Measurements from ENCODE around the gene MICU1.
"Not testable (repeated sequence)": the region's sequence is repeated elsewhere in the genome, so short reads cannot be mapped to it uniquely, and the experiment has no call there.

MICU1 gene

DNA sequence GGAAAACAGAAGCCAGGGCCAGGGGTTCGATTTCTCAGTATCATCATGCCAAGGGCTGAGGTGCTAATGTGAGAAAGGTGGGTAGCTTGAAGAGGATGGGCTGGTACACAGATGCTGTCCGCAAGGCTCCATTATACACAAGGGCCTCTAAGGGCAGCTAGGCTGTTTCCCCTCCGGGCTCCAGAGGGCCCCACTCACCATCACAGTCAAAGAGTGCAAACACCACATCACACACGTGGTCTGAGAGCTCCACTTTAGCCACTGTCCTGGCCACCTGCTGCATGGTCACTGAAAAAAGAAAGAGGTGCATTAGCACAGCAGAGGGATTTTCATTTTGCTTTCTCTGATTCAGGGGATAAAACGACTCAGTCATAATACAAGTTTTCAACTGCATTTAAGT lies 250.3 kb downstream of the MICU1 start:
- DNase-seq = no peak

DNA sequence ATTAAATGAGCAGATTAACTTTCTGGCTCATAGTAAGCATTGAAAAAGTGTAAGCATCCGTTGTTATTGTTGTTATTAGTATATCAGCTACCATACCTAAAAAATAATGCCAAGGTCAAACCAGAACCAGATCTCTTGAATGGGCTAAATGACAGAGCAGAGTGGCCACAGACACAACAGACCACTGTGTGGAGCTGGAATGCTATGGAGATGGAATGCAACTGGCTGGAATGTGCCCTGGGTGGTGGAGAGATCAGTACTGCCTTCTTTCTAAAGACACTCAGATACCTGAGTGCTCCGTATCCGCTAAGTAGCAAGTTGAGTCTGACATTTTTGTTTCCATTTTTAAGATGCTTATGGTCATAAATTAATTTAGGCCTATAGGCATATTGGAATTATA lies 250.7 kb downstream of the MICU1 start:
- no peak for DNase-seq

DNA sequence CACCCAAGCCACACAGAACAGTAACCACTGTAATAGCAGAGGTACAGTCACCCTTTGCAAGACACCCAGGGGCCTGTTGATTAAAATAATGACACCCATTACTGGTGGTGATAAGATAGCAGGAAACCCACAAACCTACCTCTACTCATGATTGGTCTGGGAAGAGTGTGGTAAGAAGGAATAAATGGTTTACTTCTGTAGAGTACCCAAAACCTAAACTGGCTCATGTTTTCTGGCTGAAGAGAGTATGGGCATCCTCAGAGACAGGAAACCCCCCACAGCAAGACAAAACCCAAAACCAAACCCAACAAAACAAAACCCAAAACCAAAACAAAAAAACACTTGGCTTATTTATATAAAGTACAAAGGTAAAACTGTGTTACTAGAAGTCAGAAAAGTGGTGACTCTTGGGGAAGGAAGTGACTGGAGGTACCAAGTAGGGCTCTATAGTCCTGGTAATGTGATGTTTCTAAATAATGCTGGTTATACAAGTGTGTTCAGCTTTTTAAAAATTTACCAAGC lies 255.6 kb downstream of the MICU1 start:
- no peak for DNase-seq

DNA sequence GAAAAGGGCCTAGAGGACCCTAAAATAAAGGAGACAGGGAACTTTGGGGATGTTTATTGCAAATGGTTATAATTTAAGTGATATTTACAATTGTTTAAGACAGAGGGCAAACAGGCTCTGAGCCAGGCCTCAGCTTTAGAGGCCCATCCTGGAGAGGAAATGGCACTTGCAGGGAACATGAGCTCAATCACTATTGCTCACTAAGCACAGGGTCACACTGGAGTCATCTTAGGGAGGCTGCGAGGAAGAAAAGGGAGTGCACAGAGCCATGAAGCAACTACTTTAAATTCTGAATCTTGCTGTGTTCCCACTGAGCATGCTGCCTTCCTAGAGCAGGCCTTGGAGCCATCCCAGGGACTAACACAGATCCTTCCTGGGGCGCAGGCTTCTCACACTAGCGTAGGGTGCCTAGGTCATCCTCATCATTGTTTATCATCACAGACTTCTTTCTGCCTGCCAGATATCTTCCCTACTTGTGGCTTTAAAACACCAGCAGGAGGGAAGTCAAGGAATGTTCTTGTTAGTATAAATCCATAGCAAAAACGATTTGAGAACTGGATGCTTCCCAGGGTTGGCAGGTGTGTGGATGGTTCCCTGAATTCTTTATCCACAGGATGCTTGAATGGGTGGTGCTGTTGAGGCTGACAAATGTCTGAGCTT lies 258.4 kb downstream of the MICU1 start:
- no peak for DNase-seq

DNA sequence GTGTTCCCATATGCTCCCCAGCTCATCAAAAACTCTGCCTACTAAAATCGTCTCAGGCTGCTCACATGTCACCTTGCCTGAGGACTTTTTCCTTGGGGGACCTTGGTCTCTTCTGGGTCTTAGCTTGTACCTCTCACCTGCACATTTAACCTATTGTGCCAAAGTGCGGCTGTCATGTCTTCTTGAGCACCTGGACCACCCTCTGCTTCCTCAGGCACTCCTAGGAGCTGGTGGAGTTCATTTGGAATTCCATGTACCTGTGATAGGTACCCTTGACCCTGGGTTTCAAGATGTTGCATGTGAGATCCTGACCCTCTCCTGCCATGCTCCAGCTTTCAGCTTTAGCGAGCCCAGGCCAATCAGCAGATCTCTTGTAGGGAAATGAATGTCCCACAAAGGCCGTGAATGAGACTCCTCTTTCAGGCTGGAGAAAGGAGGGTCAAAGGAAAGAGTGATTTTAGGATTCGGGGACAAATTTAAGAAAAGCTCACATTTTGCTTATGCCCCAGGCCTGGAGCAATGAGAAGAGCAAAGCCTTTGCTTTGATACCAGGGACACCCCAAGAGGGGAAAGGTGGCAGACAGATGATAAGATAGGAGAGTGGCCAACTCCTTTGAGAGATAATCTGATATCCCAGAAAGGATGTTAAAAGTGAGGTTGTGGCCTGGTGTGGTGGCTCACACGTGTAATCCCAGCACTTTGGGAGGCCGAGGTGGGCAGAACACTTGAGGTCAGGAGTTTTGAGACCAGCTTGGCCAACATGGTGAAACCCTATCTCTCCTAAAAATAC lies 260.6 kb downstream of the MICU1 start:
- DNase-seq = no peak

DNA sequence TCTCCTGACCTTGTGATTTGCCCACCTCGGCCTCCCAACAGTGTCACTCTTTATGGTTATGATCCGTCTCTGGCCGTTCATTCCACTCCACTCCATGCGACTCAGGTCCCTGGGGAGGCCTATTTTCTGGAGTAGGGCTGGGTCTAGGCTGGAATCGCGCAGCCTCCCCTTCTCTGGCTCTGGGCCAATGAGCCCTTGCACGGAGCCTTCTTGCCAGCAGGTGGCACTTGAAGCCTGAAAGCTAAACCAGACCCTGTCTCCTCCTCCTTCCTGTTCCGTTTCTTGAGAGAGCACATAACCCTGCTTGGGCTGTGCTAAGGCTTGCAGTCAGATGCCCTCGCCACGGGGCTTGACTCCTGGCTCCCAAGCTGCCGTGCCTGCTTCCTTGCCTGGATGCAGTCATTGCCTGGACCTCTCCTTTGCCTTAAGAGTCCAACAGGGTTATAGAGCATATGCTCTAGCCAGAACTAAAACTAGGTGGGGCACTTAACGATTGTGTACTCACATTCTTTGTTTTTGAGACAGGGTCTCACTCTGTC lies 261.6 kb downstream of the MICU1 start:
- DNase-seq = peak; percentile 56 to 92

DNA sequence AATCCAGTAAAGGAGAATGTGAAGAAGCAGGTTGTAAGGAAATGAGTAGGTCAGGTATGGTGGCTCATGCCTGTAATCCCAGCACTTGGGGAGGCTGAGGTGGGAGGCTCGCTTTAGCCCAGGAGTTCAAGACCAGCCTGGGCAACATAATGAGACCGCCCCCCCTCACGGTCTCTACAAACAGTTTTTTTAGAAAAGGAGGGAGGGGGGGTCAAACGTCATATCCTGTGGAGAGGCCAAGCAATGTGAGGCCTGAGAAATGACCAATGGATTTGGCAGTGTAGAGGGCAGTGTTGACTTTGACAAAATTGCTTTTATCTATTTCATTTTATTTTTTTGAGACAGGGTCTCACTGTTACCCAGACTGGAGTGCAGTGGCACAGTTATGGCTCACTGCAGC lies 268.9 kb downstream of the MICU1 start:
- DNase-seq = no peak

DNA sequence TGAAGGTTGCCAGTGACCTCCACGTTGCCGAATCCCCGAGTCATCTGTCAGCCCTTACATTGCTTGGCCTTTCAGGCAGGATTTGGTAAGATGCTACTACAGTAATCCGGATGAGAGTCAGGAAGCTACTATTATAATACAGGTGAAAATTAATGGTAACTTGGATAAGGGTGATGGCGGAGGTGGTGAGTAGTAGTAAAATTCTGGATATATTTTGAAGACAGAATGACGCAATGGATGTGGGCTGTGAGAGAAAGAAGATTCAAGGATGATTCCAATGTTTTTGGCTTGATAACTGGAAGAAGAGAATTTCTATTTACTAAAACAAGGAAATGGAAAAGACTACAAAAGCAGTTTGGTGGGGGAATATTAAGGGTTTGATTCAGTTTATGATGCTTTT lies 269.8 kb downstream of the MICU1 start:
- no peak for DNase-seq

DNA sequence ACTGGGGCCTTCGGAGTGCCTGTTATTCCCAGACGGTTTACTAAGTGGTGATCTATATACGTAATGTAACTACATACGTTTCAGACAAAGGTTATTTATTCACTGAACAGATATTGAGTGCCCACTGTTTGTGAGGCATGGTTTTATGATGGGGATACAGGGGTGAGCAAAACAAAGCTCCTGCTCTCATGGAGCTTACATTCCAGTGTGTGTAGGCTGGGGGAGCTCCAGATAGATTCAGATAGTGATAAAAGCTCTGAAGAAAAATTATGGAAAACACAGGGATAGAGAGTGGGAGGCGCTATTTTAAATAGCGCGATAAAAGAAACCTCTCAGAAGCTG lies 270.7 kb downstream of the MICU1 start:
- DNase-seq = no peak

DNA sequence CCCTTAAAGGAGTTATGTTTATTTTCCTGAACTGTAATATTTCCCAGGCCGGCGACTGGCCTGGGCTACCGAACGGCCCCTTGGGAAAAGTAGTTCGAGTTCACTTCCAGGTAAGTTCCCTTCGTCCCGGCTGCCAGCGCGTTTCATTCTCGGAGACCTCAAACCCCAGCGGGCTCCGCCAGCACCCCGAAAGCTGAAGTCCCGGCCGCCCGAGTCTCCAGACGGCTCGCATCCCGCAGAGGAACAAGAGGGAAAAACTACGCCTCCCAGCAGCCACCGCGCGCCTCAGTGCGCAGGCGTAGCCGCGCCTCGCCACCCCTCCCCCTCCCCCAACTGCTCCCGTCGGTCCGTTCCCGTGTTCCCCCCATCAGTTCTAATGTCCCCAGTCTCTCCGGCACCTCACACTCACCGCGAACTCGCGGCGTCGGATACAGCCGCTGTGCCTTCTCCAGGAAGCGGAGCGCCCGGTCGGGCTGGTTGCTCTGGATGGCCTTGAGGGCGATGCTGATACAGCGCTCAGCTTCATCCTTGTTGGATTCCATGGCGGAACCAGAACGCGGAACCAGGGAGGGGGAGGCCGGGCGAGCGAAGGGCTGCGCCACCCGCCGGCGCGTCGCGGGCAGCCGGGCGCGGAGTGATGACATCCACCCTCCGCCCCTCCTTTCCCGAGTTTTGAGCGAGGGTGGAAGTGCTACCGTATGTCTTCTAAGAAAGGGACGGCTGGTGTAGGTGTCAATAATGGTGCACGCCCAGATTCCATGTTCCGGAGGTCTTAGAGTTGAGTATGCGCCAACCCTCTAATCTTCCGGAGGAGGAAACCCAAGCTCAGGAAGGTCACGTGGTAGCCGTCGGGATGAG lies 271.3 kb downstream of the MICU1 start, which contains the start of gene DNAJB12:
Gene DNAJB12 (minus strand): TSS at position 564 of the 858 bp plus-strand sequence. CDS start 22 bp downstream, at position 542.
- peak; percentile 90 to 96 for DNase-seq

DNA sequence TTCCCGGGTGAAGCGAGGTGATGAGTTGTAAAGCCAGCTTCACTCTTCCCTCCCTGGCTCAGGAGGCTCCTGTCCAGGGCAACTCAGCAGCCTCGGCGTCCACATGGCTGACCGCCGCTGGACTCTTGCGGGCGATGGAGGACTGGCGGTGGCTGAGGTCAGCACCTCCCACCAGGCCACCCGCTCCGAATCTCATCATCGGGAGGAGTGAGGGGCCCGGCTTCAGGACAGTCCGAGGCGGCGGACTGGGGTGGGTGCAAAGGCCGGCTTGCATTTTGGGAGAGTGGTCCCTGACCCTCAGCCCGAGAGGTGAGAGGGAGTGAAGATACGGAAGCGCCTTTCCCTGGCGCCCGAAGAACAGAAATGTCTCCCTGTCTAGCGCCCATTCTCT lies 271.9 kb downstream of the MICU1 start:
- DNase-seq = no peak

DNA sequence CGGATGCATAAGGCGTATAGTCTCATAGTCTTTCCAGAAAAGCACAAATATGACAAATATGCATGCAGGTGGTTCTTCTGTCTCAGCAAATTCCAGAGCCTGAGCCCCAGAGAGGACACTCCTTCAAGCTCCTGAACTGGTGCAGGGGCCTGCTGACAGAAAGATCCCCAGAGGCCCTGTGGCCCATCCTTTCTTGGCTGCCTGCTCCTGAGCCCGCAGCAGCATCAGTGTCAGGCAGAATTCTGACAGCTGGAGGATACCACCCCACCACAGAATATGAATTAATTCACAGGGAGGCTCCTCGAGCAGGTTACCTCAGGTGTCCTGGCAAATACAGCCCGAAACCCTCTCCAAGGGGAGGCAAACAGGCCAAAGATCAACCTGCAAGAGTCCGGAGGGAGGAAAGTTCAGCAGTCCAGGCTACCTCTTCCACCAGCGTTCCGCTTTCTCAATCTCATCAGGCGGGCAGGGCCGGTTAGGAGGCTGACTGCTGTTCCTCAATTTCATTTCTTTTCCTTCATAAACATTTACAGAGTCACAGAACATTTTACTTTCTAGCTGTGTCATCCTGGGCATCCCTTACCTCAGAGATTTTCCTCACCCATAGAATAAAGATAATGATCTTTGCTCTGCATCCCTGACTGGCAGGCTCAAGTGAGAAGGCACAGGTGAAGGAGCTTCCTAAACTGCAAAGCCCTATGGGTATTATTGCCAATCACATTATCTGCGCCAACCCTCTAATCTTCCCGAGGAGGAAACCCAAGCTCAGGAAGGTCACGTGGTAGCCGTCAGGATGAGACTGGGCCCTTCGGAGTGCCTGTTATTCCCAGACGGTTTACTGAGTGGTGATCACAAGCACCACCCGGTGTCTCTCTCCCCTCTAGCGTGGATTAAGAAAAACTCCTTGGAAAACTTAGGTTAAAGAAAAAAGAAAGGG lies 272.6 kb downstream of the MICU1 start:
- no peak for DNase-seq

DNA sequence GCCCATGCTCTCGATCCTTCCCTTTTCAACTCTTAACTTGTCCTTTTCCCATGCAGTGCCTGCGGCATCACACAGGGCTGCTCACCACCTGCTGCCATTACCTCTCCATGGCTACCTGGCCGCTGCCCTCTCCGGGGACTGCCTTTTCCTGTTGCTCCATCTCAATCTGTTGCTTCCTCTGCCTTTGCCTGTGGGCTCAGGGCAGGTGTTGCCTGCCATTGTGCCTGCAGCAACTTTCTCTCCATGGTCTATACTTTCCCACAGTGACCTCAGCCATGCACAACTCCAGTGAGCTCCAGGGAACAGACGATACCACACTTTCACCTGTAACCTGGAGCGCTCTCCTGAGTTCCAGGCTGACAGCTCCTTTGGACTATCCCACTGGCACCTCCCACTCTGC lies 274.4 kb downstream of the MICU1 start:
- DNase-seq = no peak

DNA sequence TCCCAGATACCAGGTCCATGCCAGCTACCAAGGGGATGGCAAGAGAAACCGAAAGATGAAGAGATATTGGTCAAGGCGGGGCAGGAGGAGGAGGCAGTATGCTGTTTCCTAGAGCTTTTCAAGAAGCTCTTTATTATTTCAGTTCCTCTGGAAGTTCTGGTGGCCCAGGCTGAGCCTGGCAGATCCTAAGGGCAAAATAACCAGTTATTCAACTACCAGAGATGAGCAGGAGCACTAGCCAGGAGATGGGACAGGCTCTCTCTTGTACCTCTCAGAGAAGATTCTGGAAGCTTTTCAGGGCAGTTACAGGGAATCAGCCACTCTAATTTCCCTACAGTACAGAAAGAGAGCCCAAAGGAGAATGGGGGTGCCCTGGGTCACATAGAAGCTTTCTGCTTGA lies 276.4 kb downstream of the MICU1 start:
- no peak for DNase-seq

DNA sequence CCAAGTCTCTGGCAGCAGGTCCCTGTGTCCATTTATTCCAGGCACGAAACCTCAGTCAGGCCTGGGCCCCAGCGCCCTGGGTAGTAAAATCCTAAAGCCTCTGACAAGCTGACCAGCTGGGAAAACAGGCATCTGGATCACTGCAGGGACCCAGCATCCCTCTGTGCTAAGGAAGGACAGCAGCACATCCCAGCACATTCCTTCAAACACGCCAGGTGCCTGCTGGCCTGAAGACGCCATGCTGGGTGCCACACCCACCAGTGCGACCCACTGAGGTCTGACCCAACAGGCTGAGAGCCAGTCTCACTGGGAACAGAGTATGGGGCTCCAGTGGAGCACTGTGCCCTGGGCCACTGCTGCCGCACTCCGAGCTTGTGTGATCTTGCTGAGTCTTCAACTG lies 277.6 kb downstream of the MICU1 start:
- DNase-seq = no peak

DNA sequence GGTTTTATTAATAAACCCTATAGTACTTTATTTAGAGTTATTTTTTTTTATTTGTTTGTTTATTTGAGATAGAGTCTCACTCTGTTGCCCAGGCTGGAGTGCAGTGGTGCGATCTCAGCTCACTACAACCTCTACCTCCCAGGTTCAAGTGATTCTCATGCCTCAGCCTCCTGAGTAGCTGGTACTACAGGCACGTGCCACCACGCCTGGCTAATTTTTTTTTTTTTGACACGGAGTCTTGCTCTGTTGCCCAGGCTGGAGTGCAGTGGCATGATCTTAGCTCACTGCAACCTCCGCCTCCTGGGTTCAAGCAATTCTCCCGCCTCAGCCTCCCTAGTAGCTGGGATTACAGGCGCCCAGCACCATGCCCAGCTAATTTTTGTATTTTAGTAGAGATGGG lies 279.8 kb downstream of the MICU1 start:
- not testable (repeated sequence) for DNase-seq

DNA sequence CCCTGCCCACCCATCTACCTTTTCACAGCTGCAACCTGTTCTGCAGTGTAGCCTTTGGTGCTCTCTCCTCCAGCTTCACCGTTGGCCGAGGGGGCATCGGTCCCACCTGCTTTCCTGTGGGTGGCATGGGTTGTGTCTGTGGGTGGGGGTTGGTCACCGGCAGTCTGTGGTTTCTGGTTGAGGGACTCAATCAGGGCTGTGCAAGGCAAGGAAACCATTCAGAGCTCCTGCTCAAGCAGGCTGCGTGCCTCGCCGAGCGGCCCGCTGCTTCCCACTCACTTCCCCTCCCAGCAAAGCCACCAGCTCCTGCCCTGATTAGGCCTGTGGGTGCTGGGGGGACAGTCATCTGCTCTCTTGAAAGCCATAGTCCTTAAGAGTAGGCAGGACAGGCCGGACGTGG lies 280.9 kb downstream of the MICU1 start:
- DNase-seq = no peak

DNA sequence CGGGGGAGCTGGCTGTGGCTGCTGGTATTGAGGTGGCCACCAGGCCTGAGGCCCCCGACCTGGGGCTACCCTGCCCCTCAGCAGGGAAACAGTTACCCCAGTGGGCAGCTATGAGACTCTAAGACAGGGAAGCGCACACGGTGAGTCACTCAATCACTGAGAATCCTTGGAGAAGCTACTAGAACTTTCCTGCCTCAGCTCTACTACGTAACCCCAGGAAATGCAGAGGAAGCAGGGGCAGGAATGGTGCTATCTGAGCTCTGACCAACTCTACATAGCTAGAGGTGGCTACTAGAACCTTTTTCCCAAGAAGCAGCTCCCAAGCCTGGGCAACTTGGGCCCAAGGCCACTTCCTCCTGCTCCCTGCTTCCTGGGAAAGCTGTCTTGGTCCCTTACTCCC lies 283.0 kb downstream of the MICU1 start:
- no peak for DNase-seq

DNA sequence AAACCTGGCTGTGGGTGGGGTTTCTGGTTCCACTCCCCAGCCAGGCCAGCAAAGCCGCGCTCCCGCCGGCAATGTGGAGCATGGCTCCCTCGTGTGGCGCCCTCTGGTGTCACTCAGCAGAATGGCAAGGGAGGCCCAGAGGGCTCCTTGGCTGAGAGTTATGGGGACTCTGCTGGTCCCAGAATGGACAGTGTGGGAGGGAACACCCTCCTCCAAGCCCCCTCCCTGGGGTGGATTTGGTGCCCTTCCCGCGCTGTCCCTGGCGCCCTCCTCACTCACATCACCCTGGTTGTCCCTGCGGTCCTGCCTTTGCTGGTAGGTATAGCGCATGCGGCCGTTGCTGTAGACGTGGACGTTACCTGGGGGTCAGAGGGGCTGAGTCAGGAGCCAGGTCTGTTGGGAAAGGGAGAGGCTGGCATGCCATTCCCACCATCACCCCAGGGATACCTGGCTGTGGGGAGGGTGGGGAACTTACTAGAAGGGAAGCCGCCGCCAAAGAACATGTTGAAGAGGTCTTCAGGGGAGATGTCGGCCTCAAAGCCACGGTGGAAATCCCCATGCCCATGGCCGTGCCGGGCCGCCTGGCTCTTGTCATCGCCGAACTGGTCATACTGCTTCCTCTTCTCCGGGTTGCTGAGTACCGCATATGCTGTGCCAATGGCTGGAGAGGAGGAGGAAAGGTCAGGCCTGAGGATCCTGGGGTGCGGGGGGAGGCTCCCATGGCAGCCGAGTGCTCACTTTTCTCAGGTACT lies 285.2 kb downstream of the MICU1 start:
- peak; percentile 12 to 39 for DNase-seq

DNA sequence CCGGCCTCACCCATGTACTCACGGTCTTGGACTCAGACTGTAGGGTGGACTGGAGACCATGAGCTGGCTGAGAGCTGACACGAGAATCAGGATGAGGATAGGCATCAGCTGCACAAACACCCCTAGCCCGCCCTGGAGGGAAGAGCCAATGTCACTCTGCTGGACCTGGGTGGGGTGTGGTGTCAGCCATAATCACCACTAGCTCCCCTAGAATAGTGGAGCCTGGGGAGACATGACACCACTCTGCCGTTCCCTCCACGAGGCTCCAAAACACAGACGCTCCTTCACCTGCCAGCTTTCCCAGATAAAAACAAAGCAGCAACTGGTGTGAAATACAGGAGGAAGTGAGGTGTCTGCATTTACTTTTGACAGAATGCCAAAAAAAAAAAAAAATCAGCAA lies 287.7 kb downstream of the MICU1 start:
- no peak for DNase-seq

DNA sequence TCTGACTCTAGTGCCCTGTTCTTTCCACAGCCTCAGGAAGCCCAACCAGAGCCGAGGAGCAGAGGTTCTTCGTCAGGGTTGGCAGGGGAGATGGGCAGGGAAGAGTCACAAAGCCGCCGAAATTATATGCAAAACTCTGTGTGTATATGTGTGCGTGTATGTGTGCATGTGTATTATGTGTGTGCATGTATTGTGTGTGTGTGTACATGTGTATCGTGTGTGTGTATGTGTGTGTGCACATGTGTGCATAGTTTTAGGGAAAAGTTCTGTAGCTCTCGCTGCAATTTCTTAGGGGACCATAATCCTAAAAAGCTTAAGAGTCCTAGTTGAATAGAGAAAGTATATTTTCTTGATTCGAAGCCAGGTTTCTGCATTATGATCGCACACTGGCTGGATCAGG lies 288.2 kb downstream of the MICU1 start:
- DNase-seq = no peak

All from bone marrow (tissue), 2 donors.